Cardiac septum (tissue), 1 donor: ENCODE results near the gene VENTX. TPM values are rescaled to one million over a fixed set of nuclear protein-coding genes. Genes with fewer than 3 reads are reported as not detected.
"Not testable (repeated sequence)": the region's sequence is repeated elsewhere in the genome, so short reads cannot be mapped to it uniquely, and the experiment has no call there.

Experiments
- DNase-seq: peaks from one replicate; pipeline ENCODE4 v3.0.0-alpha.2; 2020; ENCODE audit warnings: low spot score
- intact Hi-C: fragments of 100-400 bp; cut with DNase I; formaldehyde crosslinking; loops from one replicate; pipeline ENCODE4 v1.14.0; 2022
- total RNA-seq: library from RNA; stranded (reverse); fragmentation: NEBNext Ultra II Directional; extraction: Animal tissue kit (Norgen Biotek cat#: 25700); gene quantifications from one replicate; pipeline ENCODE4 v1.2.1, GENCODE V29; 2021
- donor health status: DM: no; HTN: no; CAD: no.

VENTX gene
- total RNA-seq, 1 donor from 2014 or later = 0.40 TPM

DNA sequence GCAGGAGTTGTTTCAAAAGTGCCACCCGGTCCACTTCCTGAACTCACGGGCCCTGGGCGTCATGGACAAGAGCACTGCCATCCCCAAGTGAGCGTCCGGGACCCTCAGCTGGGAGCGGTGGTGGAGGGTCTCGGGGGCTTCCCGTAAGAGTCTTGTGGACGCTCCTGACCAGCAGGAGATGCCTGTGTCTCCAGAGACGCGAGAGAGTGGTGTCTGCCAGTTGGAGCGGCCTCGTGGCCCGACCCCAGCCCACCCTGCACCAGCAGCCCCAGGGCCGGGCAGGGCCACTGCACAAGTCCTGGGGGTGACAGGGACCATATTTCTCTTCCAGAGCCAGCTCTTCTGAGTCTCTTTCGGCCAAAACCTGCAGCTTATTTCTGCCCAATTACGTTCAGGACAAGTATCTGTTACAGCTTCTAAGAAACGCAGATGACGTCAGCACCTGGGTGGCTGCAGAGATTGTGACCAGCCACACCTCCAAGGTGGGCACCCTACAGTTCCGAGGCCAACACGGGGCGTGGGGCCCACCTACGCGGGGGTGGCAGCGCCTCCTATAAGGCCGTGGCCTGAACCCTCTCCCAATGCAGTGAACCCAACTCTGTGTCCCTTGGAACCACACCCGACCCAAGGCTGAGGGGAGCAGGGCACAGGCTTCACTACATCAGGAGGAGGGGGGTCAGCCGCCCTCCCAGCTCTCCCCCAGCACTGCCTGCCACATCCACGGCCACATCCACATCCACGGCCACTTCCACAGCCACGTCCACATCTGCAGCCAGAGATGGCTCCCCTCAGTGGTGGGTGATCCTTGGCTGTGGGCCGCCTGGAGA lies 23.8 kb upstream of the VENTX start:
- no peak for DNase-seq
- intact Hi-C loops = no loop called here

DNA sequence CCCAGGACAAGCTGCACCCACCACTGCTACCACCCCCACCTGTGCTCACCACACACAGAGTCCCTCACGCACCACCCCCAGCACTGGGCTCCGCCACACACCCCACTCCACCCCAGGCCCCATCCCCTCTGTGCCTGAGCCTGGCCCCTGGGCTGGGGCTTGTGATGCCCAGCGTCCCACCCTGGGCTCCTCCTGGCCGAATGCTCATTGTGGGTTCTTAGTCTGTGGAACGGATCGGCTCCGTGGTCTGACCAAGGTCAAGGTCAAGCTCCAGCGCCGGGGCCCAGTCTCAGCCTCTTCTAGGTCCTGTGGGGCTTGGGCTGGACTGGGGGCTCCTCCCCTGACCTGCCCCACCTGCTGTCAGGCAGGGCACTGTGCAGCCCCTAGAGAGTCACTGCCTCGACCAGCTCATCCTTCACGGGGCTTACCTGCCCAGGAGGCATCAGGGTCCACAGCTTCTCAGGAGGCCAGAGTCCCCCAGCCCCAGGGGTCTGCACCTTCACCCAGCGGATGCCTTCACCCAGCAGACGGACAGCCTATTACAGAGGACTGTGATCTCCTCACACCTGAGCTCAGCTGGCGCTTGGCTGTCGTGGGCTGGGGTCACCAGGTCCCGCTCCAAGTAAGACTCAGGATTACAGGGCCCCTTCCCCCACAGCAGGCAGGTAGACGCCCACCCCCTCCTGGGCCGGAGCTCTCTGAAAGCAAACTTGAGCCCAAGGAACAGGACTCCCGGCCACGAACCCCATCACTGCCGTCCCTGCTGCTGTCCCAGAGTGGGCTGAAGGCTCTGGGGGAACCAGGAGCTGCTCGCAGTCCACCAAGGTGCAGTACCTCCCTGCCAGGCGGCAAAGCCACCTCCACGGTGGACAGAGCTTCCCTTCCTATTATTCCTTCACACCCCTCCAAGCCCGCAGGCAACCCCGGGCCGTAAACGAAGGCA lies 22.9 kb upstream of the VENTX start:
- intact Hi-C loops = no loop called here
- DNase-seq = no peak

DNA sequence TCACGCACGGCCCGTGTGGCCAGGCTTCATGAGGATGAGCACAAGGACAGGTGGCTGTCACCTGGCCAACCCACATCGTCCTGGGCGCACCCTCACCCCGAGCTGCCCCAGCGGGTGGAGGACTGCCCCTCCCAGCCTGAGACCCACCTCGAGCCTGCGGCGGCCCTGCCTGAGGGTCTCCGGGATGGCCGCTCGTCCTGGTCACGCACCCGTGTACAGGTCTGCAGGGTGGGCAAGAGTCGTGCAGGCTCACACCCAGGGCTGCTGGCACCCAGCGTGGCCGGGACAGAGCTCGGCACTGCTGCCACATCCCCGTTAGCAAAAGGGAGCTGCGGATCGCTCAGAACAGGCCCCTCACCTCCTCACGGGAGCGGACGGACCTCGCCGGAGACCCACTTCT lies 22.1 kb upstream of the VENTX start:
- intact Hi-C loops = no loop called here
- DNase-seq = no peak

DNA sequence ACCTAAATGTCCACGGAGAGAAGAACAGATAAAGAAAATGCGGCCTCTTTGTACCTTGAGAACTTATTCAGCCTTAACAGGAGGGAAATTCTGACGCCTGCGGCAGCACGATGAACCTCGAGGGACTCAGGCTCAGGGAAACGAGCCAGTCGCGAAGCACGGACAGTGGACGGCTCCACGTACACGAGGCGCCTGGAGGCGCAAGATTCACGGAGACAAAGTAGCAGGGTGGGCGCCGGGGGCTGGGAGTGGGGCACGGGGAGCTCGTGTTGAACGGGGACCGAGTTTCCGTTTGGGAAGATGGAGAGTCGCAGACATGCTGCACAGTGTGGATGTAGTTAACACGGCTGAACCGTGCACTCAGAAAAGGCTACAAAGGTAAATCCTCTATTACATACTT lies 20.9 kb upstream of the VENTX start:
- DNase-seq = no peak
- intact Hi-C loops = no loop called here

DNA sequence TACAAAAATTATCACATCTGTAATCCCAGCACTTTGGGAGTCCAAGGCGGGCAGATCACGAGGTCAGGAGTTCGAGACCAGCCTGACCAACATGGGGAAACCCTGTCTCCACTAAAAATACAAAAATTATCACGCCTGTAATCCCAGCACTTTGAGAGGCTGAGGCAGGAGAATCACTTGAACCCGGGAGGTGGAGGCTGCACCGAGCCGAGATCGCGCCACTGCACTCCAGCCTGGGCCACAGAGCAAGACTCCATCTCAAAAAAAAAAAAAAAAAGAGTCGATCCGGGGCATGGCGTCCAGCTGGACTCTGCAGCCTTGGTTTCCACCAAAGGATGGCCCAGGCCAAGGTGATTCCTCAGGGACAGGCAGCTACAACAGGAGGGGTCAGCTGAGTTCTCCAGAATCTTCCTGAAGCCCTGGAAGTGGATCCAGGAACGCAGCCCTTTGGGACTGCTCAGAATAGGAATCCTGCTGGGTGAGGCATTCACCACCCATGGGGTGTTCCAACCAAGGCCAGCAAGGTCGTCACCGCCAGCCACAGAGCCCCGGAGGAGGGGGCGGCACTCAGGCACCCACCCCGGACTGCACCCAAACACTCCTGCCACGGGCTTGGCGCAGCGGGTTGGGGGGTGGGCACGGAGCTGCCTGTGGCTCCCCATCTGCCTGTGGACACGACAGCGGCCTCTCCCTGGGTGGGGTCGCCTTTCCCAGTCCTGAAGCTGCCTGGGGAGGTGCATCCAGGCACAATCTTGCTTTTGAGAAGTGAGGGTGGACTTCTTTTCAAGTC lies 19.7 kb upstream of the VENTX start:
- no peak for DNase-seq
- intact Hi-C loops = no loop called here

DNA sequence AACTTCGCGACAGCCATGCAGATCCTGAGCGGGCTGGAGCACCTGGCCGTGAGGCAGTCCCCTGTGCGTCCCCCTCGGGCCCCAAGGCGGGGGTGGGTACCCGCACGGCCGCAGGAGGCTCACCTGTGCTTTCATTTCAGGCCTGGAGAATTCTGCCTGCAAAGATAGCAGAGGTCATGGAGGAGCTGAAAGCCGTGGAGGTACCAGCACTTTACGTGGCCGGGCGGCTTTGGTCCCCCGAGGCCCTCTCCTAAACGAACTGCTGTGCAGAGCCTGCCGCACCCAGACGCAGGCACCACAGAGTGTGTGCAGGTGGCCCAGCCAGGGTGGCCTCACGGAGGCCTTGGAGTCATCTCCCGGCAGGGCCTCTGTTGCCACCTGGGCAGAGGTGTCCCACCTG lies 18.8 kb upstream of the VENTX start:
- no peak for DNase-seq
- intact Hi-C loops = no loop called here

DNA sequence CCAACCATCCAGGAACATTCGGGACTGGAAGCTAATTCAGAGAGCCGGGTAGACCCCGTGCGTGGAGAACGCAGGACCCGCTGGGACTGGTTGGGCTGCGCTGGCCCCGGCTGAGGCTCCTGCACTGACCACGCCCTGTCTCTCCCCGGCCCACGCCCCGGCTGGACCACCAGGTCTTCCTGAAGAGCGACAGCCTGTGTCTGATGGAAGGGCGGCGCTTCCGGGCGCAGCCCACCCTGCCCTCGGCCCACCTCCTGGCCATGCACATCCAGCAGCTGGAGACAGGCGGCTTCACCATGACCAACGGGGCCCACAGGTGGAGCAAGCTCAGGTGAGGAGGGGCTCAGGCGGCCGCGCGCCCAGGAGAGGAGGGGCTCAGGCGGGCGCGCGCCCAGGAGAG lies 17.9 kb upstream of the VENTX start:
- intact Hi-C loops = no loop called here
- no peak for DNase-seq

DNA sequence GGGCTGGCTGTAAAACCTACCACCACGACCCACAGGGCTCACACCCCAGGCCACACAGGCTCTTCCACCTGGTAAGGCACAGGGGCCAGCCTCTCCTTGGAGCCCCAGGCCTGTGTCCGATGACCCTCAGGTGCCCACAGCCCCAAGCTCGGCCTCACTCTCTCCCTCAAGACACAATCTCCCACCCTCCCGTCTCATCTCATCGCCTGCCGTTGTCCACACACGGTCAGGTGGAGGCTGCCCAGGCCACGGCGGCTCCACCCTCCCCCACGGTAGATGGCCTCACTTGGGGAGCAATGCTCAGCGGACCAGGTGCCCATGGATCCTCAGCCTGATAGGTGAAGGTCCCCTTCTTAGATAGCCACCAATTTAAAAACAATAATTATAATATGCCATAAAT lies 16.3 kb upstream of the VENTX start:
- intact Hi-C loops = no loop called here

DNA sequence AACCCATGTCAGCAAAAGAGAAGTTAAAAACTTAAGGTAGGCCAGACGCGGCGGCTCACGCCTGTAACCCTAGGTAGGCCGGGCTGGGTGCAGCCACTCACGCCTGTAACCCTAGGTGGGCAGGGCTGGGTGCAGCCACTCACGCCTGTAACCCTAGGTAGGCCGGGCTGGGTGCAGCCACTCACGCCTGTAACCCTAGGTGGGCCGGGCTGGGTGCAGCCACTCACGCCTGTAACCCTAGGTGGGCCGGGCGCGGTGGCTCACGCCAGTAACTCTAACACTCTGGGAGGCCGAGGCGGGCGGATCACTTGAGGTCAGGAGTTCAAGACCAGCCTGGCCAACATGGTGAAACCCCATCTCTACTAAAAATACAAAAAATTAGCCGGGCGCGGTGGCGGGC lies 15.9 kb upstream of the VENTX start:
- intact Hi-C loops, DNase-seq: not testable (repeated sequence)

More for the DNA sequence above, 16.3 kb upstream of the VENTX start:
- DNase-seq = no peak

DNA sequence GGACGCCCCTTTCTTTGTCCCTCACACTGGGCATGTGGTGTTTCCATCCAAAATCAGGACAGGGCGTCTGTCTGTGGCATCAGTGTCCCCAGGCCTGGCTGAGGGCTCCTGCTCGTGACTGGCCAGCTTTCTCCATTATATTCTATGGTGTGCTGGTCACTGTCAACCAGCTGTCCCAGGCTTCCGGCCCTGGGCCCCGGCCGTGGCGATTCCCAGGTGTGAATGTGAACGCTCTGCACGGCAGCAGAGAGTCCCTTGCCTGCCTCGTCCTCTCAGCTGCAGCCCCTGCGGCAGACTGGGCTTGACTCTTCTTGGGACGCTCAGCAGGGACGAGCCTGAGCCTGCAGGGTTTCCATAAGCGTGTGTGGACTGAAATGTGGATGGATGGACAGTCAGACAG lies 13.6 kb upstream of the VENTX start:
- DNase-seq = no peak
- intact Hi-C loops = no loop called here

DNA sequence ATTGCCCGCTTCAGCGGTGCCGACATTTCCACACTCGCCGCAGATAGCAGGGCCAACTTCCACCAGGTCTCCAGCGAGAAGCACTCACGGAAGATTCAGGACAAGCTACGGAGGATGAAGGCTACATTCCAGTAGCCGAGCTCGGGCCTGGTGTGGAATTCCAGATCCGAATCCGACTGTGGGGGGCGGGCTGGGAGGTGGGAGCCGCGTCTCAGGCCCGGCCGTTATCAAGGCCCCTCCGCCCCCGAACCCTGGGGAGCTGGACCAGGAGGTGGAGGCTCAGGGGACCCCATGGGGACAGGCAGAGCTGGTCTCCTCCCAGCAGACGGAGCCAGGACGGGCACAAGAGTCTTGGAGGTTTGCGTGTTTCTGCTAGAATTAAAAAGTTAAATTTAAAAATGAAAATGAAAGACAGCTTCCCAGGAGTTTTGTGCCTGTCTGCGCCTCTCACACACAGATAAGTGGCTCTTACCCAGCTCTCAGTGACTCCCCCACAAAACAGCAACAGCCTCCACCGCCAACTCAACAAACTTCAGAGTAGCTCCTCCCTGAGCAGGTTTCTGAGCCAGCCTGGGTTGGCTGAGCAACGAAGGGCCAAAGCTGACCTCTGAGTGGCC lies 12.8 kb upstream of the VENTX start:
- DNase-seq = no peak
- intact Hi-C loops = no loop called here

DNA sequence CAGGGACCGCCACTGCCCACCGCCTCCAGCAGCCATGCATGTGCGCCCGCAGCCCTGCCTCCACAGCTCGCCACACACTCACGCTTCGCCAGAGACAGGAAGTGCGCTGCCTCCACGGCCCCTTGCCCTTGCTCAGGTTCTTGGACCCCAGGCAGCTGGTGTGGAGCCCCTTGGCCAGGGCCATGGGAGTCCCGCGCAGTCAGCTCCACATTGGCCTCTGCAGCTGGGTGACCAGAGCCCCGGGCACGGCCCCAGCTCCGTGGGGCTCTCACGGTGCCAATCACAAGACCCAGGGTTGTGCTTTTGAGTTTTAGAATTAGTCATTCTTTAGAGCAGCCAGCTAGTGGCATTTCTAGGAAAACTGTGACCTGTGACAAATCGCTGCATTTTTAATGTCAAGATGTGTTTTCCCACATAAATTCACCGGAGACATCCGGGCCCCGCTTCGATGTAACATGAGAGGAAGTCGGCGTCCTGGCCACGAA lies 11.9 kb upstream of the VENTX start:
- intact Hi-C loops = no loop called here
- DNase-seq = no peak

DNA sequence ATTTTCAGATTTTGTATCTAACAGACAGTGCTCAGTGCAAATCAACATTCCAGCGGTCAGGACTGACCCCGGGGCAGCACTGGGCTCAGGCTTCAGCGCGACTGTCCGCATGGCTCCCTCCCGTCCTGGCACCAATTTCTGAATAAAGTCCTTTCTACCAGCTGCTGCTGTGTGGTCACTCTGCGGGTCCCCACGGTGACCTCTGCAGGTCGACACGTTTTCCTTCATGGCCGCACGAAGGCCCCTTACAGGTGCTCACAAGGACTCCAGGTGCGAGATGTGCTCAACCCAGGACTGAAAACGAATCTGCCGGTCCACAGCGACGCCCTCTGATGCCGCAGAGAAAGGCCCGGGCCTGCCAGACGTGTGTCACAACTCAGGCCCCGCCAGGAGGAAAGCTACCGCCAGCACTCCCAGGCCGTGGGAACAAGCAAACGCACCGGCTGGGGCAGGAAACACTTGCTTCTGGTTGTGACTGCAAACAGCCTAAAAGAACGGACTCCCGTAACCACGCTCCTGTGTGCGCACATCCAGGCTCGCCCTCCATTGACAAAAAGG lies 11.3 kb upstream of the VENTX start:
- DNase-seq = no peak
- intact Hi-C loops = no loop called here

DNA sequence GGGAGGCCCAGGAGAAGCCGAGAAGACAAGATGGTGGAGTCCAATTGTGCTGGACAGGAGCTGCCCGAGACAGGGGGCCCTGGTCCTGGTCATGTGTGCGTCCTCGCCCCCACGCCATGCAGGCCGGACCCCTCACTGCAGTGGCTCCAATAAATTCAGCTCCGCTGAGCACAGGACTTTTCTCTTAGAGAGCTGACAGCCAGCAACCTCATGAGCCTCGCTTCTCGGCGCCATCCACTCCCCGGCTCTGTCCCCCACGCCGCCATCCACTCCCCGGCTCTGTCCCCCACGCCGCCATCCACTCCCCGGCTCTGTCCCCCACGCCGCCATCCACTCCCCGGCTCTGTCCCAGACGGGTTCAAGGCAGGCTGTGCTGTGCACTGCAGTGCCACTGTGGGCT lies 10.4 kb upstream of the VENTX start:
- no peak for DNase-seq
- intact Hi-C loops = no loop called here

DNA sequence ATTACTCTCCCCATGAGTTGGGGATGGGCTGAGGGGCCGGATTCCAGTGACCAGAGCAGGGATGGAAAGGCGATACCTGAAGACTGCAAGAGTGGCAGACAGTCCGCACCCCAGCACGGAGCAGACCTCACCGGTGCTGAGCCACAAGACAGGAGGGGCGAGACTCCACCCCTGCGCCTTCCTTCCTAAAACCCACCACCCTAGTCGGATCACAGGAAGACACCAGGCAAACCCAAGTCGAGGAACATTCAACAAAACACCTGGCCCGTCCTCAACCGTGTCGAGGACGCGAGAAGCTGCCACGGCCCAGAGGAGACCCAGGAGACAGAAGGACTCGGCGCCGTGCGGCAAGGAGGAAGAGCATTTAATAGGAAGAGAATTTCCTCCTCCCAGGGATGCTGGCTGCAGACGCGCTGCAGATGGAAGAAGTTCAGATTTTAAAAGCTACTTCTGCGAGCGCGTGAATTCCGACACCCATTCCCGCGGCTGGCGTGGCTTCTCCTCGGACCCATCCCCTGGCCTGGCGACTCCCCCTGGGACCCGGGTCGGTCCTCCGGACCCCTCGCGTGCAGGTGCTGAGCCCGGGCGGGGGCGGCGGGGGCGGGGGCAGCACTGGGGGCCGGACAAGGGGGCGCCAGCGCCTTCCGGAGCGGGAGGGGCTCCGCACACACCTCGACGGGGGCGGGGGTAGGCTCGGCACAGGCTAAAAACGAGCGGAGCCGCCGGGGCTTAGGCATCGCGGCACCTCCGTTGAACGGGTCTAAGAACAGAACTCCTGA lies 8.2 kb upstream of the VENTX start:
- intact Hi-C loops = no loop called here
- DNase-seq = no peak

DNA sequence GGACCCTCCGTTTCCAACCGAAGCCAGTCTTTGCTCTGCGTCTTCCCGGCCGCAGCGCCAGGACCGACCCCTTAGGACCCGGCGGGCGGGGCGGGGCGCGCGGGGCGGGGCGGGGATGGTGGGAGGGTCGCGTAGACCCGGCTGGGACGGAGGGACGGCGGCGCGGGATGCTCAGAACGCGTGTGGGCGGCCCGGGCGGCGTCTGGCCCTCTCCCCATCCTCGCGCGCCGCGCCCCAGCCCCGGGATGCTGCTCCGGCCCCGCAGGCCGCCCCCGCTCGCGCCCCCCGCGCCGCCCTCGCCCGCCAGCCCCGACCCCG lies 7.7 kb upstream of the VENTX start, which contains the start of gene UTF1:
Gene UTF1, plus strand, starts transcription at position 174 of the 318 bp plus-strand sequence. Its CDS starts 72 bp downstream, at position 246.
- DNase-seq = no peak
- intact Hi-C loops = no loop called here

DNA sequence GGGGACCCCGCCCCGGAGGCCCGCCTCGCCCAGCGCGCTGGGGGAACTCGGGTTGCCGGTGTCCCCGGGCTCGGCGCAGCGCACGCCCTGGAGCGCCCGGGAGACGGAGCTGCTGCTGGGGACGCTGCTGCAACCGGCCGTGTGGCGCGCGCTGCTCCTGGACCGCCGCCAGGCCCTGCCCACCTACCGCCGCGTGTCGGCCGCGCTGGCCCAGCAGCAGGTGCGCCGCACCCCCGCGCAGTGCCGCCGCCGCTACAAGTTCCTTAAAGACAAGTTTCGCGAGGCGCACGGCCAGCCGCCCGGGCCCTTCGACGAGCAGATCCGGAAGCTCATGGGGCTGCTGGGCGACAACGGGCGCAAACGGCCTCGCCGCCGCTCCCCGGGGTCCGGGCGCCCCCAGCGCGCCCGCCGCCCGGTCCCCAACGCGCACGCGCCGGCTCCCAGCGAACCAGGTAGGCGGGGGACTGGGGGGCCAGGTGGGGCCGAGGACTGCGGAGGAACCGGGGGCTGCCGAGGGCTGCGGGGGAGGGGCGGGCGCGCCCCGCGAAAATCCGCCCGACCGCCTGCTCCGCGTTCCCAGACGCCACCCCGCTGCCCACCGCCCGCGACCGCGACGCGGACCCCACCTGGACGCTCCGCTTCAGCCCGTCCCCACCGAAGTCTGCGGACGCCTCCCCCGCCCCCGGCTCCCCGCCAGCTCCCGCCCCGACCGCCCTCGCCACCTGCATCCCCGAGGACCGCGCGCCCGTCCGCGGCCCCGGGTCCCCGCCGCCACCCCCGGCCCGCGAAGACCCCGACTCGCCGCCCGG lies 7.1 kb upstream of the VENTX start:
- DNase-seq = no peak
- intact Hi-C loops = no loop called here
